Endometrial microvascular endothelial cells (primary cell): ENCODE results near the gene FAM162A. TPM values are rescaled to one million over a fixed set of nuclear protein-coding genes. Genes with fewer than 3 reads are reported as not detected.

Source experiments
- total RNA-seq: library from RNA; depleted of rRNA; stranded (reverse); fragments of >200 nt; gene quantifications from one replicate; pipeline ENCODE4 v1.2.3, GENCODE V29; 2015; ENCODE audit errors: inconsistent ontology term

FAM162A gene
- total RNA-seq, 1 donor from 2014 or later, result 21.2 TPM

Other genes with a start within 250 kb of the FAM162A start
- not detected for gene CASR, start 200.5 kb upstream of the FAM162A start, total RNA-seq
- gene CSTA, start 58.9 kb upstream of the FAM162A start, total RNA-seq, result not detected
- gene MIX23, start 951 bp upstream of the FAM162A start, total RNA-seq, result 19.1 TPM
- gene WDR5B, start 31.9 kb downstream of the FAM162A start, total RNA-seq, result 5.9 TPM
- 53.6 TPM for gene KPNA1, start 130.8 kb downstream of the FAM162A start, total RNA-seq
- gene PARP9, start 180.1 kb downstream of the FAM162A start, total RNA-seq, result 36.3 TPM
- 35.1 TPM for gene DTX3L, start 180.2 kb downstream of the FAM162A start, total RNA-seq
- 1.9 TPM for gene PARP15, start 193.5 kb downstream of the FAM162A start, total RNA-seq